OCI-LY1 (cell line): Measurements from ENCODE around the gene IMMP1L.

Experiments used
- H2AFZ ChIP-seq: fragments of 200-600 bp; sonication (generic), shearing (Covaris generic); 2 replicates; pipeline ENCODE4 v1.6.0; 2014; ENCODE audit warnings: antibody characterized with exemption, mild to moderate bottlenecking, low read length
- H3F3A ChIP-seq: fragments of 200-600 bp; sonication (generic), shearing (Covaris generic); 2 replicates; pipeline ENCODE4 v1.6.0; 2014; ENCODE audit warnings: mild to moderate bottlenecking, antibody characterized with exemption, low read length, moderate library complexity; ENCODE audit not compliant: insufficient read depth
- H3K27ac ChIP-seq: fragments of 200-600 bp; sonication (generic); 2 replicates; pipeline ENCODE4 v1.5.1; 2014; ENCODE audit warnings: low read length, mixed run types, mild to moderate bottlenecking, low read depth; ENCODE audit not compliant: poor library complexity, severe bottlenecking
- H3K27me3 ChIP-seq: fragments of 200-600 bp; sonication (generic); 2 replicates; pipeline ENCODE4 v1.6.0; 2014; ENCODE audit warnings: antibody characterized with exemption, mild to moderate bottlenecking, low read length, moderate library complexity; ENCODE audit not compliant: insufficient read depth
- H3K36me3 ChIP-seq: fragments of 200-600 bp; sonication (generic); 2 replicates; pipeline ENCODE4 v1.6.1; 2014; ENCODE audit warnings: mild to moderate bottlenecking, antibody characterized with exemption, low read length, moderate library complexity, mixed read lengths; ENCODE audit not compliant: insufficient read depth
- H3K4me1 ChIP-seq: fragments of 200-600 bp; sonication (generic); 2 replicates; pipeline ENCODE4 v1.5.1; 2014; ENCODE audit warnings: mild to moderate bottlenecking, low read length, moderate library complexity; ENCODE audit not compliant: insufficient read depth, severe bottlenecking
- H3K4me2 ChIP-seq: fragments of 200-600 bp; sonication (generic), shearing (Covaris generic); 2 replicates; pipeline ENCODE4 v1.6.1; 2014; ENCODE audit warnings: low read length
- H3K4me3 ChIP-seq: fragments of 200-600 bp; sonication (generic); 2 replicates; pipeline ENCODE4 v1.5.1; 2014; ENCODE audit warnings: low read length, low read depth, mild to moderate bottlenecking, mixed read lengths; ENCODE audit not compliant: poor library complexity, severe bottlenecking
- H3K79me2 ChIP-seq: fragments of 200-600 bp; shearing (Covaris generic); 2 replicates; pipeline ENCODE4 v1.6.1; 2016; ENCODE audit warnings: mixed run types, low read length, mixed read lengths; ENCODE audit not compliant: insufficient read depth
- H3K9ac ChIP-seq: fragments of 200-600 bp; sonication (generic), shearing (Covaris generic); 2 replicates; pipeline ENCODE4 v1.6.1; 2014; ENCODE audit warnings: mild to moderate bottlenecking, low read length, mixed read lengths
- H3K9me2 ChIP-seq: fragments of 200-600 bp; sonication (generic), shearing (Covaris generic); 2 replicates; pipeline ENCODE4 v1.6.1; 2014; ENCODE audit warnings: low read depth, mild to moderate bottlenecking, low read length, mixed read lengths
- H3K9me3 ChIP-seq: fragments of 200-600 bp; shearing (Covaris generic); 2 replicates; pipeline ENCODE4 v1.6.1; 2014; ENCODE audit warnings: low read length, mixed read lengths
- H4K20me1 ChIP-seq: fragments of 200-600 bp; sonication (generic), shearing (Covaris generic); 2 replicates; pipeline ENCODE4 v1.6.0; 2016; ENCODE audit warnings: mild to moderate bottlenecking, low read length; ENCODE audit not compliant: insufficient read depth
- CTCF ChIP-seq: fragments of 200-600 bp; sonication (generic), shearing (Covaris generic); IDR thresholded peaks from 2 replicates; pipeline ENCODE4 v1.5.1; 2017; ENCODE audit warnings: mild to moderate bottlenecking, antibody characterized with exemption, low read length, moderate library complexity, mixed read lengths
- EZH2 ChIP-seq: fragments of 200-600 bp; sonication (generic), shearing (Covaris generic); IDR thresholded peaks from 2 replicates; pipeline ENCODE4 v1.8.0; 2017; ENCODE audit warnings: borderline replicate concordance, mixed run types, mild to moderate bottlenecking, antibody characterized with exemption, low read length, moderate library complexity, mixed read lengths

IMMP1L gene, protein sequence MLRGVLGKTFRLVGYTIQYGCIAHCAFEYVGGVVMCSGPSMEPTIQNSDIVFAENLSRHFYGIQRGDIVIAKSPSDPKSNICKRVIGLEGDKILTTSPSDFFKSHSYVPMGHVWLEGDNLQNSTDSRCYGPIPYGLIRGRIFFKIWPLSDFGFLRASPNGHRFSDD

GRCh38 chr11:31509429-31510345, at the start of gene IMMP1L, which contains the start of gene ELP4:
IMMP1L (minus strand) TSS chr11:31509622; CDS start chr11:31463276, 46,346 bp downstream.
ELP4 (plus strand) TSS chr11:31509767; CDS start chr11:31509785, 18 bp downstream.
- peak within 1 kb of the TSS; percentile 92 for H3K4me2 ChIP-seq
- H3K79me2 ChIP-seq, result peaks cover 67% of the 10 kb centered on the region

DNA sequence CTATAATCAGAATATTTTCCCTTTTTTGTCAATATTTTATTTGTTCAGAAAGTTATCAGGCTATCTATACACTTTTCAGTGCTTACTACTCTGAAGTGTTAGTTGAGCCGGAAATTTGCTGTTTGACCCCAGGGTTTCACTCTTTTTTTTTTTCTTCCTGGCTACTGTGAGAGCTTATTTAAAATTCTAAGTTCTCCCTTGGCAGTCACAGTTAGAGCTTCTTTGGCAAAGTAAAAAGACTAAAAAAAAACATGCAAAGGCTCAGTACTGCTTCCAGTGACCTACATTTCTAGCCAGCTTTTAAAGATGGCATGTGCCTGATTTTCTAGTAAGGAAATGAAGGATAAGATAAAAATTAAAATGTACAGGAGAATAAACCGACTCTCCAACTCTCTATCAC, 48.6 kb upstream of the IMMP1L start:
- Histone ChIP-seq H3F3A (no peaks in the 10 kb centered on the region), H3K9ac (no peak overlapping the region), H3K79me2 (no peaks in the 10 kb centered on the region), H3K27me3 (no peaks in the 10 kb centered on the region), H3K9me3 (no peaks in the 10 kb centered on the region), H3K4me3 (no peak overlapping the region), H3K36me3 (0 out of 2 replicates have a peak, but pooled peaks cover 3% of the 10 kb centered on the region), H2AFZ (no peak overlapping the region), H3K9me2 (no peaks in the 10 kb centered on the region), H3K4me1 (no peaks in the 10 kb centered on the region), H4K20me1 (no peaks in the 10 kb centered on the region), H3K4me2 (no peak overlapping the region), H3K27ac (no peak overlapping the region)
- TF ChIP-seq EZH2 (no peak), CTCF (no peak)

More at GRCh38 chr11:31509429-31510345, at the start of gene IMMP1L, which contains the start of gene ELP4:
- H3K27ac ChIP-seq, result peak within 1 kb of the TSS; percentile 45
- H3K27me3 ChIP-seq, result no peaks in the 10 kb centered on the region
- no peaks in the 10 kb centered on the region for H4K20me1 ChIP-seq
- H3K4me1 ChIP-seq, result peaks cover 29% of the 10 kb centered on the region
- no peaks in the 10 kb centered on the region for H3K9me3 ChIP-seq
- H3K4me3 ChIP-seq, result peak within 1 kb of the TSS; percentile 75
- H3K36me3 ChIP-seq, result peaks cover 7% of the 10 kb centered on the region; the same call in 1 of the 2 replicates
- H3F3A ChIP-seq, result no peaks in the 10 kb centered on the region
- H3K9me2 ChIP-seq, result no peaks in the 10 kb centered on the region
- peak within 1 kb of the TSS; percentile 16; the same call in 1 of the 2 replicates for H2AFZ ChIP-seq
- TF ChIP-seq CTCF (no peak), EZH2 (no peak)
- H3K9ac ChIP-seq, result peak within 1 kb of the TSS; percentile 78

- no peak overlapping the region for H3K27ac ChIP-seq
- no peak for TF ChIP-seq EZH2
- no peak for TF ChIP-seq CTCF
- no peaks in the 10 kb centered on the region for H3K79me2 ChIP-seq
- no peaks in the 10 kb centered on the region for H3F3A ChIP-seq
- H3K9ac ChIP-seq, result no peak overlapping the region
- H3K4me2 ChIP-seq, result no peak overlapping the region
- no peaks in the 10 kb centered on the region for H4K20me1 ChIP-seq
- H3K27me3 ChIP-seq, result no peaks in the 10 kb centered on the region
- 0 out of 2 replicates have a peak, but pooled peaks cover 1% of the 10 kb centered on the region for H3K36me3 ChIP-seq
- H3K4me3 ChIP-seq, result no peak overlapping the region
- H3K4me1 ChIP-seq, result no peaks in the 10 kb centered on the region
- no peaks in the 10 kb centered on the region for H3K9me3 ChIP-seq
- no peak overlapping the region for H2AFZ ChIP-seq
- no peaks in the 10 kb centered on the region for H3K9me2 ChIP-seq
These were observed 46.5 kb upstream of the IMMP1L start for GRCh38 chr11:31555938-31556337.
